Measurements from ENCODE around the gene NUDT16L1.

NUDT16L1 gene

GRCh38 chr16:4744555-4745273 lies 51.4 kb downstream of the NUDT16L1 start:
- Histone ChIP-seq H3K4me2 (ENCODE audit: low read depth, low read length, poor library complexity, severe bottlenecking) (no peak overlapping the region), H3K4me3 (ENCODE audit: low read length, poor library complexity, severe bottlenecking) (no peak overlapping the region), H3K4me1 (ENCODE audit: insufficient read depth, low read length, poor library complexity, severe bottlenecking) (no peaks in the 10 kb centered on the region), H3K36me3 (ENCODE audit: insufficient read depth, low read length) (no peaks in the 10 kb centered on the region), H2AFZ (ENCODE audit: low read length) (no peak overlapping the region), H3F3A (ENCODE audit: low read depth) (no peaks in the 10 kb centered on the region), H4K20me1 (ENCODE audit: insufficient read depth, low read length, poor library complexity, severe bottlenecking) (no peaks in the 10 kb centered on the region), H3K9ac (ENCODE audit: low read depth, low read length, poor library complexity, severe bottlenecking) (no peak overlapping the region), H3K9me2 (replicated peaks; ENCODE audit: low read depth, low read length) (no peaks in the 10 kb centered on the region), H3K79me2 (ENCODE audit: insufficient read depth, low read length) (no peaks in the 10 kb centered on the region), H3K9me3 (ENCODE audit: insufficient read depth, low read depth, low read length) (no peaks in the 10 kb centered on the region), H3K27me3 (ENCODE audit: insufficient read depth, low read length, poor library complexity, severe bottlenecking) (no peaks in the 10 kb centered on the region)
- TF ChIP-seq EZH2phosphoT487 (IDR thresholded peaks at IDR 0.05; ENCODE audit: borderline replicate concordance) (no peak), CTCF (conservative IDR thresholded peaks at IDR 0.05; ENCODE audit: low read length) (no peak)

GRCh38 chr16:4745274-4745569 lies 51.9 kb downstream of the NUDT16L1 start:
- no peak for TF ChIP-seq EZH2phosphoT487 (IDR thresholded peaks at IDR 0.05; ENCODE audit: borderline replicate concordance)
- TF ChIP-seq CTCF (conservative IDR thresholded peaks at IDR 0.05; ENCODE audit: low read length), result no peak
- H3K4me1 ChIP-seq (ENCODE audit: insufficient read depth, low read length, poor library complexity, severe bottlenecking), result no peaks in the 10 kb centered on the region
- H3K4me3 ChIP-seq (ENCODE audit: low read length, poor library complexity, severe bottlenecking), result no peak overlapping the region
- H3F3A ChIP-seq (ENCODE audit: low read depth), result no peaks in the 10 kb centered on the region
- H3K4me2 ChIP-seq (ENCODE audit: low read depth, low read length, poor library complexity, severe bottlenecking), result no peak overlapping the region
- H3K27me3 ChIP-seq (ENCODE audit: insufficient read depth, low read length, poor library complexity, severe bottlenecking), result no peaks in the 10 kb centered on the region
- no peaks in the 10 kb centered on the region for H3K36me3 ChIP-seq (ENCODE audit: insufficient read depth, low read length)
- no peak overlapping the region for H3K9ac ChIP-seq (ENCODE audit: low read depth, low read length, poor library complexity, severe bottlenecking)
- H4K20me1 ChIP-seq (ENCODE audit: insufficient read depth, low read length, poor library complexity, severe bottlenecking), result no peaks in the 10 kb centered on the region
- H3K79me2 ChIP-seq (ENCODE audit: insufficient read depth, low read length), result no peaks in the 10 kb centered on the region
- H2AFZ ChIP-seq (ENCODE audit: low read length), result no peak overlapping the region
- H3K9me3 ChIP-seq (ENCODE audit: insufficient read depth, low read depth, low read length), result no peaks in the 10 kb centered on the region
- no peaks in the 10 kb centered on the region for H3K9me2 ChIP-seq (replicated peaks; ENCODE audit: low read depth, low read length)
